GM23338 (cell line): ENCODE data around the gene TMPRSS6. TPM values are rescaled to one million over a fixed set of nuclear protein-coding genes. Genes with fewer than 3 reads are reported as not detected.

Experiments used
- ATAC-seq: fragments of 200-7000 bp; cut with Tn5 transposase; 3 replicates; pipeline ENCODE4 v1.9.1; 2020
- DNase-seq: peaks from one replicate; pipeline ENCODE4 v3.0.0-alpha.2; 2015; ENCODE audit warnings: low spot score
- H2AFZ ChIP-seq: fragments of 200-600 bp; sonication (generic); 2 replicates; pipeline ENCODE4 v1.8.0; 2016; ENCODE audit warnings: antibody characterized with exemption, mild to moderate bottlenecking, moderate library complexity
- H3F3A ChIP-seq: fragments of 200-600 bp; sonication (generic); replicated peaks from 2 replicates; pipeline ENCODE4 v1.8.0; 2017; ENCODE audit warnings: antibody characterized with exemption, mixed run types, low read depth
- H3K27ac ChIP-seq: fragments of 200-600 bp; sonication (generic); 2 replicates; pipeline ENCODE4 v1.6.1; 2016; ENCODE audit warnings: low read depth
- H3K27me3 ChIP-seq: fragments of 200-600 bp; sonication (generic); 2 replicates; pipeline ENCODE4 v1.8.0; 2016; ENCODE audit warnings: mild to moderate bottlenecking, mixed run types, moderate library complexity; ENCODE audit not compliant: insufficient read depth
- H3K36me3 ChIP-seq: fragments of 200-600 bp; sonication (generic); 2 replicates; pipeline ENCODE4 v1.8.0; 2016; ENCODE audit warnings: mild to moderate bottlenecking; ENCODE audit not compliant: insufficient read depth
- H3K4me1 ChIP-seq: fragments of 200-600 bp; sonication (generic); 2 replicates; pipeline ENCODE4 v1.8.0; 2016; ENCODE audit warnings: mild to moderate bottlenecking, moderate library complexity; ENCODE audit not compliant: insufficient read depth
- H3K4me2 ChIP-seq: fragments of 200-600 bp; sonication (generic); 2 replicates; pipeline ENCODE4 v1.7.1; 2017; ENCODE audit warnings: mixed run types
- H3K4me3 ChIP-seq: fragments of 200-600 bp; sonication (generic); 2 replicates; pipeline ENCODE4 v1.6.1; 2016; ENCODE audit warnings: mixed run types
- H3K79me2 ChIP-seq: fragments of 200-600 bp; sonication (generic); replicated peaks from 2 replicates; pipeline ENCODE4 v1.8.0; 2017; ENCODE audit warnings: mild to moderate bottlenecking; ENCODE audit not compliant: insufficient read depth
- H3K9me2 ChIP-seq: fragments of 200-600 bp; sonication (generic); 2 replicates; pipeline ENCODE4 v1.8.0; 2017; ENCODE audit not compliant: insufficient read depth
- H4K20me1 ChIP-seq: fragments of 200-600 bp; sonication (generic); replicated peaks from 2 replicates; pipeline ENCODE4 v1.8.0; 2017; ENCODE audit warnings: mild to moderate bottlenecking; ENCODE audit not compliant: insufficient read depth
- H3K27ac Mint-ChIP-seq: 2 replicates; pipeline ENCODE4 v1.8.0; 2020; ENCODE audit warnings: inconsistent platforms, mild to moderate bottlenecking, moderate library complexity, mixed read lengths
- H3K27me3 Mint-ChIP-seq: 3 replicates; pipeline ENCODE4 v1.8.0; 2022; ENCODE audit warnings: low read depth, mild to moderate bottlenecking, moderate library complexity, mixed read lengths, inconsistent platforms; ENCODE audit not compliant: insufficient read depth, poor library complexity
- H3K36me3 Mint-ChIP-seq: 3 replicates; pipeline ENCODE4 v1.8.0; 2021; ENCODE audit warnings: low read depth, mild to moderate bottlenecking, inconsistent platforms, moderate library complexity, mixed read lengths
- H3K4me1 Mint-ChIP-seq: 3 replicates; pipeline ENCODE4 v1.8.0; 2020; ENCODE audit warnings: mild to moderate bottlenecking, inconsistent platforms, mixed read lengths
- H3K4me3 Mint-ChIP-seq: 3 replicates; pipeline ENCODE4 v1.8.0; 2021; ENCODE audit warnings: moderate library complexity, mild to moderate bottlenecking, inconsistent platforms, mixed read lengths
- H3K9me3 Mint-ChIP-seq: 3 replicates; pipeline ENCODE4 v1.8.0; 2020; ENCODE audit warnings: moderate library complexity, mild to moderate bottlenecking, inconsistent platforms, mixed read lengths
- EZH2 ChIP-seq: fragments of 200-600 bp; sonication (generic); IDR thresholded peaks from one replicate; pipeline ENCODE4 v1.8.0; 2017; ENCODE audit warnings: antibody characterized with exemption, mild to moderate bottlenecking, low read depth; ENCODE audit not compliant: unreplicated experiment
- EZH2phosphoT487 ChIP-seq: fragments of 200-600 bp; sonication (generic); IDR thresholded peaks from one replicate; pipeline ENCODE4 v1.8.1; 2018; ENCODE audit warnings: antibody characterized with exemption; ENCODE audit not compliant: unreplicated experiment
- POLR2AphosphoS5 ChIP-seq: IDR thresholded peaks from 2 replicates; pipeline ENCODE4 v1.6.1; 2016; ENCODE audit warnings: antibody characterized with exemption, low read depth
- REST ChIP-seq: IDR thresholded peaks from one replicate; pipeline ENCODE4 v1.6.1; 2018; ENCODE audit warnings: antibody characterized with exemption; ENCODE audit not compliant: unreplicated experiment
- STAT1 ChIP-seq: IDR thresholded peaks from one replicate; pipeline ENCODE4 v1.6.1; 2016; ENCODE audit warnings: antibody characterized with exemption; ENCODE audit not compliant: unreplicated experiment
- ZNF114 ChIP-seq: fragments of 250-450 bp; sonication (Bioruptor Pico); IDR thresholded peaks from 2 replicates; pipeline ENCODE4 v1.5.0; 2020; ENCODE audit warnings: mild to moderate bottlenecking, moderate library complexity
- ZNF331 ChIP-seq: fragments of 250-450 bp; sonication (Bioruptor Pico); IDR thresholded peaks from 2 replicates; pipeline ENCODE4 v1.5.0; 2020; ENCODE audit warnings: low read depth, mild to moderate bottlenecking, moderate library complexity
- polyA plus RNA-seq: library from polyadenylated mRNA; unstranded; fragments of >200 nt; fragmentation: Nextera tagmentation; extraction: Ambion mirVana; gene quantifications from 2 replicates; pipeline ENCODE4 v1.2.1, GENCODE V29; 2016
- total RNA-seq: library from RNA; depleted of rRNA; stranded (reverse); fragments of >200 nt; shearing (Covaris generic); gene quantifications from 2 replicates; pipeline ENCODE4 v1.2.3, GENCODE V29; 2014
- TF ChIP-seq, protein P1 (sequence below): IDR thresholded peaks from 2 replicates; pipeline ENCODE4 v1.6.1; 2016; ENCODE audit warnings: antibody characterized with exemption
- TF ChIP-seq, protein P2 (sequence below), 2 experiments: fragments of 200-600 bp in 1 of 2; sonication (generic) in 1 of 2; conservative IDR thresholded peaks; 2 replicates each; pipeline versions ENCODE4 v1.5.1 to v1.6.1; 2016 to 2017; ENCODE audit warnings: antibody characterized with exemption in 2 of 2, low read depth in 2 of 2, mild to moderate bottlenecking in 2 of 2, moderate library complexity in 1 of 2

The TMPRSS6 gene
- total and polyA plus RNA-seq, 2 experiments from 2014 or later = 0.13 TPM; not detected in 1

- no peak overlapping the region for H3K4me3 ChIP-seq
- H3K36me3 Mint-ChIP-seq = peaks cover 39% of the 10 kb centered on the region
- DNase-seq (no peak), ATAC-seq (no peak)
- H3K36me3 ChIP-seq = peaks cover 3% of the 10 kb centered on the region; the same call in 1 of the 2 replicates
- no peaks in the 10 kb centered on the region for H3F3A ChIP-seq
- H2AFZ ChIP-seq = no peak overlapping the region
- no peaks in the 10 kb centered on the region for H3K27me3 ChIP-seq
- no peak for TF ChIP-seq ZNF331 (CRISPR knock-in tag)
- no peak for TF ChIP-seq EZH2phosphoT487
- peaks cover 30% of the 10 kb centered on the region for H3K79me2 ChIP-seq
- no peaks in the 10 kb centered on the region for H3K9me3 Mint-ChIP-seq
- H3K27ac Mint-ChIP-seq = no peak overlapping the region
- peaks cover 8% of the 10 kb centered on the region for H4K20me1 ChIP-seq
- H3K9me2 ChIP-seq = no peaks in the 10 kb centered on the region
- H3K27me3 Mint-ChIP-seq = peaks cover 16% of the 10 kb centered on the region
- peaks cover 12% of the 10 kb centered on the region; the same call in 1 of the 2 replicates for H3K4me1 ChIP-seq
- H3K4me2 ChIP-seq = no peak overlapping the region
- no peak overlapping the region for H3K4me3 Mint-ChIP-seq
- no peak overlapping the region for H3K27ac ChIP-seq
- H3K4me1 Mint-ChIP-seq = peaks cover 17% of the 10 kb centered on the region; the same call in 2 of the 3 replicates
Observed at GRCh38 chr22:37024339-37025157, 85.0 kb downstream of the TMPRSS6 start.

- H2AFZ ChIP-seq = no peak overlapping the region
- no peak overlapping the region for H3K4me2 ChIP-seq
- Mint-ChIP-seq H3K27me3 (peaks cover 16% of the 10 kb centered on the region), H3K27ac (no peak overlapping the region), H3K4me3 (no peak overlapping the region), H3K9me3 (no peaks in the 10 kb centered on the region), H3K4me1 (peaks cover 17% of the 10 kb centered on the region; the same call in 2 of the 3 replicates), H3K36me3 (peaks cover 35% of the 10 kb centered on the region)
- H3K79me2 ChIP-seq = peaks cover 30% of the 10 kb centered on the region
- DNase-seq (no peak), ATAC-seq (no peak)
- no peak overlapping the region for H3K27ac ChIP-seq
- no peaks in the 10 kb centered on the region for H3K9me2 ChIP-seq
- peaks cover 12% of the 10 kb centered on the region; the same call in 1 of the 2 replicates for H3K4me1 ChIP-seq
- no peak overlapping the region for H3K4me3 ChIP-seq
- H4K20me1 ChIP-seq = peaks cover 8% of the 10 kb centered on the region
- H3K27me3 ChIP-seq = no peaks in the 10 kb centered on the region
- no peaks in the 10 kb centered on the region for H3F3A ChIP-seq
- H3K36me3 ChIP-seq = peaks cover 3% of the 10 kb centered on the region; the same call in 1 of the 2 replicates
- TF ChIP-seq, protein P1, sequence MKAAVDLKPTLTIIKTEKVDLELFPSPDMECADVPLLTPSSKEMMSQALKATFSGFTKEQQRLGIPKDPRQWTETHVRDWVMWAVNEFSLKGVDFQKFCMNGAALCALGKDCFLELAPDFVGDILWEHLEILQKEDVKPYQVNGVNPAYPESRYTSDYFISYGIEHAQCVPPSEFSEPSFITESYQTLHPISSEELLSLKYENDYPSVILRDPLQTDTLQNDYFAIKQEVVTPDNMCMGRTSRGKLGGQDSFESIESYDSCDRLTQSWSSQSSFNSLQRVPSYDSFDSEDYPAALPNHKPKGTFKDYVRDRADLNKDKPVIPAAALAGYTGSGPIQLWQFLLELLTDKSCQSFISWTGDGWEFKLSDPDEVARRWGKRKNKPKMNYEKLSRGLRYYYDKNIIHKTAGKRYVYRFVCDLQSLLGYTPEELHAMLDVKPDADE = no peak
- TF ChIP-seq STAT1 (no peak), REST (no peak), POLR2AphosphoS5 (no peak), EZH2 (no peak), ZNF114 (CRISPR knock-in tag) (no peak), EZH2phosphoT487 (no peak), ZNF331 (CRISPR knock-in tag) (no peak)
- TF ChIP-seq, protein P2, sequence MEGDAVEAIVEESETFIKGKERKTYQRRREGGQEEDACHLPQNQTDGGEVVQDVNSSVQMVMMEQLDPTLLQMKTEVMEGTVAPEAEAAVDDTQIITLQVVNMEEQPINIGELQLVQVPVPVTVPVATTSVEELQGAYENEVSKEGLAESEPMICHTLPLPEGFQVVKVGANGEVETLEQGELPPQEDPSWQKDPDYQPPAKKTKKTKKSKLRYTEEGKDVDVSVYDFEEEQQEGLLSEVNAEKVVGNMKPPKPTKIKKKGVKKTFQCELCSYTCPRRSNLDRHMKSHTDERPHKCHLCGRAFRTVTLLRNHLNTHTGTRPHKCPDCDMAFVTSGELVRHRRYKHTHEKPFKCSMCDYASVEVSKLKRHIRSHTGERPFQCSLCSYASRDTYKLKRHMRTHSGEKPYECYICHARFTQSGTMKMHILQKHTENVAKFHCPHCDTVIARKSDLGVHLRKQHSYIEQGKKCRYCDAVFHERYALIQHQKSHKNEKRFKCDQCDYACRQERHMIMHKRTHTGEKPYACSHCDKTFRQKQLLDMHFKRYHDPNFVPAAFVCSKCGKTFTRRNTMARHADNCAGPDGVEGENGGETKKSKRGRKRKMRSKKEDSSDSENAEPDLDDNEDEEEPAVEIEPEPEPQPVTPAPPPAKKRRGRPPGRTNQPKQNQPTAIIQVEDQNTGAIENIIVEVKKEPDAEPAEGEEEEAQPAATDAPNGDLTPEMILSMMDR (conservative IDR thresholded peaks at IDR 0.05; ENCODE audit: low read depth in 2 of 2) = no peak
Observed at GRCh38 chr22:37023743-37024338, 85.7 kb downstream of the TMPRSS6 start.
